ENCODE results near the gene ZDHHC13.

Gene ZDHHC13

DNA sequence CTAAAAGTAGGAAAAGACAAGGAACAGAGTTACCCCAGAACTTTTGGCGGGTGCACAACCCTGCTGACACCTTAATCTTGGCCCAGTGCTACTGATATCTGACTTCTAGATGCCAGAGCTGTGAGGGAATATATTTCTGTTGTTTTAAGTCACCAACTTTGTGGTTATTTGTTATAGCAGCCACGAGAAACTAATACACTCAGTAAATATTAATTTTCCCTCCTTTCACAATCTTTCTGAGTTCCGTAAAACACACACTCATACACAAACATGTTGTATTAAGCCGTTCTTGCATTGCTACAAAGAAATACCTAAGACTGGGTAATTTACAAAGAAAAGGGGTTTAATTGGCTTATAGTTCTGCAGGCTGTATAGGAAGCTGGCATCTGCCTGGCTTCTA, 16.1 kb upstream of the ZDHHC13 start:
- no peak overlapping the region for H3K4me3 ChIP-seq (ENCODE audit: extremely low read depth, insufficient read depth, low read length, poor library complexity, severe bottlenecking)
- H3K9me3 ChIP-seq (ENCODE audit: control insufficient read depth, low read length), result no peaks in the 10 kb centered on the region
- H3K36me3 ChIP-seq (ENCODE audit: control insufficient read depth, insufficient read depth, low read length), result no peaks in the 10 kb centered on the region
- no peak overlapping the region for H3K27ac ChIP-seq (ENCODE audit: low read depth, low read length, severe bottlenecking)
- 60 to 88% methylated on average over 1 of the region's 4 CpGs for WGBS, 2 experiments (ENCODE audit: insufficient coverage in 2 of 2)
- no peaks in the 10 kb centered on the region for H3K4me1 ChIP-seq (ENCODE audit: control insufficient read depth, insufficient read depth, low read length, poor library complexity, severe bottlenecking)

DNA sequence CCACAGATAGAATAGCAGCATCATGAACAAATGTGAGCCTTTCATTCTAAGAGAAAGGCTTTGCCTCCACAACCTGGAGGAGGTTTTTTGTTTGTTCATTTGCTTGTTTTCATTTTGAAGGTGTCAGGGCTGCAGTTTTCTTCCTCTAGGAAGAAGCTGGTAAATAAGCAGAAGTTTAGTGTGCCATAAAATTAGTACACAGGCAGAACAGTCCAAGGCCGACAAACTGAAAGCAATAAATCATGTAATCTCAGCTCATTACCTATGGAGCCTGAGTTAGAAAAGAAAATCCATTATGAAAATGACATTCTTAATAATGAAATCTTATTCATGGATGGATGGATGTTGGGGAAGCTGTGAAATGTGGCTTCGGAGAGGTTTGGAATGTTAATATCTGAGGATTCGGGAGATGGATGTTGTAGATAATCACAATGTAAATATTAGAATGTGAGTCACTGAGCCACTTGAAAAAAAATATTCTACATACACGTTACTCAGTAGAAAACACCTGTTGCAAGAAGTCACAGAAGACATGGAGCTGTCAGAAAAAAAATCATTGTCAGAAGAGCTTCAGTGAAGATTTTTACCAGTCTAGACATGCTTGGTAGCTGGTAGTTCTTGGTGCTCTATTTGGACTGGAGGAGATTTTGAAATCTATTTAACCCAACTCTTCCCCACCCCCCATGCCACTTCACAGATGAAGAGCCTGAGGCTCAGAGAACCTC, 15.0 kb upstream of the ZDHHC13 start:
- no peaks in the 10 kb centered on the region for H3K4me1 ChIP-seq (ENCODE audit: control insufficient read depth, insufficient read depth, low read length, poor library complexity, severe bottlenecking)
- H3K36me3 ChIP-seq (ENCODE audit: control insufficient read depth, insufficient read depth, low read length), result no peaks in the 10 kb centered on the region
- H3K9me3 ChIP-seq (ENCODE audit: control insufficient read depth, low read length), result no peaks in the 10 kb centered on the region
- no peak overlapping the region for H3K4me3 ChIP-seq (ENCODE audit: extremely low read depth, insufficient read depth, low read length, poor library complexity, severe bottlenecking)
- 100% methylated on average over 1 of the region's 4 CpGs; no CpG with 5 or more reads in 1 of the 2 experiments for WGBS, 2 experiments (ENCODE audit: insufficient coverage in 2 of 2)
- no peak overlapping the region for H3K27ac ChIP-seq (ENCODE audit: low read depth, low read length, severe bottlenecking)

DNA sequence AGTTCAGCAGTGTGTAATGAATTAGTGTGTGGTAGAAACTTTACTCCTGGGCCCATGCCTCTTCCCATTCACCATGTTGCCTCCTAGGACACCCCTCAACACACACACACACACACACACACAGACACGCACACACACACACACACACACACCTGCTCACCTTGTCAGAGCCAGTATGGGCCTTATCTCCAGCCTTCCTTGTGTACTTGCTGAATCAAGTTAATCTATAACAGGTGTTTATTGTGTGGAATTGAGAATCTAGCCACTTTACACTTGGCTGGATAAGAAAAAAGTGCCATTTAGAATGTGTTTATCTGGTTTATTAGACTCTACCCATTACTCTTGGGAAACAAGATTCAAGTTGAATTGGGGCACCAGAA, 14.5 kb upstream of the ZDHHC13 start:
- WGBS, 2 experiments (ENCODE audit: insufficient coverage in 2 of 2), result 60% methylated on average over 1 of the region's 1 CpG; no CpG with 5 or more reads in 1 of the 2 experiments
- no peak overlapping the region for H3K4me3 ChIP-seq (ENCODE audit: extremely low read depth, insufficient read depth, low read length, poor library complexity, severe bottlenecking)
- H3K4me1 ChIP-seq (ENCODE audit: control insufficient read depth, insufficient read depth, low read length, poor library complexity, severe bottlenecking), result no peaks in the 10 kb centered on the region
- no peak overlapping the region for H3K27ac ChIP-seq (ENCODE audit: low read depth, low read length, severe bottlenecking)
- no peaks in the 10 kb centered on the region for H3K36me3 ChIP-seq (ENCODE audit: control insufficient read depth, insufficient read depth, low read length)
- no peaks in the 10 kb centered on the region for H3K9me3 ChIP-seq (ENCODE audit: control insufficient read depth, low read length)

DNA sequence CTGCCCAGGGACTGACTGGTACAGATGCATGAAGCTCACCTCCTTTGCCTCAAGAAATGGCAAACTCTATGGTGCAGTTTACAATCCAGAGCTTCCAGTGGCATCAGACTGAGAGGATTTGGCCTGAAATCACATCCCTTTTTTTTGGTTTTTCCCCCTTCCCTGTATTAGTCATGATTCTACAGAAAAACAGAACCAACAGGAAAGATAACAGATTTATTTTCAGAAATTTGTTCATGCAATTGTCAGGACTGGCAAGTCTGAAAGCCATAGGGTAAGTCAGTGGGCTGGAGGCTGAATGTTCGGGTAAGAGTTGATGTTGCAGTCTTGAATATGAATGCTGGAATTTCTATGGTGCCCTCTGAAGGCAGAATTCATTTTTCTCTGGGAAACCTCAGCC, 12.0 kb upstream of the ZDHHC13 start:
- H3K36me3 ChIP-seq (ENCODE audit: control insufficient read depth, insufficient read depth, low read length), result no peaks in the 10 kb centered on the region
- no peaks in the 10 kb centered on the region for H3K9me3 ChIP-seq (ENCODE audit: control insufficient read depth, low read length)
- WGBS, 2 experiments (ENCODE audit: insufficient coverage in 2 of 2), result 73 to 100% methylated on average over 1 of the region's 1 CpG
- H3K4me3 ChIP-seq (ENCODE audit: extremely low read depth, insufficient read depth, low read length, poor library complexity, severe bottlenecking), result no peak overlapping the region
- no peak overlapping the region for H3K27ac ChIP-seq (ENCODE audit: low read depth, low read length, severe bottlenecking)
- no peaks in the 10 kb centered on the region for H3K4me1 ChIP-seq (ENCODE audit: control insufficient read depth, insufficient read depth, low read length, poor library complexity, severe bottlenecking)

DNA sequence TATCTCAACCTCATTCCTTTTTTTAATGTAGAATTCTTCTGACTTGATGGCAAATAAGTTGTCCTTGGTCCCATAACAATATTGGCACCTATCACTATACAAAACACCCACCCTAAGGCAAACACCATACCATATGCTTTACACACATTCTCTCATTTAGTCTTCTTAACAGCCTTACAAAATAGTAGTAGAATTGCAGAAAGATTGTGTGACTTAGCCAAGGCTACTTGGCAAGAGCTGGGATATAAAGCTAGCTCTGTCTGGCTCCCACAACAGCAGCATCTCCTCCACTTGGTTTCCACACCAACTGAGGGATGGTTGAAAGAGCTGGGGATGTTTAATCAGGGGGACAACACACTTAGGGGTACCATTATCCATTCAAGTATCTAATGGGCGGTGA, 9.8 kb upstream of the ZDHHC13 start:
- no peak overlapping the region for H3K27ac ChIP-seq (ENCODE audit: low read depth, low read length, severe bottlenecking)
- 89% methylated on average over 1 of the region's 1 CpG; no CpG with 5 or more reads in 1 of the 2 experiments for WGBS, 2 experiments (ENCODE audit: insufficient coverage in 2 of 2)
- no peaks in the 10 kb centered on the region for H3K4me1 ChIP-seq (ENCODE audit: control insufficient read depth, insufficient read depth, low read length, poor library complexity, severe bottlenecking)
- H3K9me3 ChIP-seq (ENCODE audit: control insufficient read depth, low read length), result no peaks in the 10 kb centered on the region
- H3K4me3 ChIP-seq (ENCODE audit: extremely low read depth, insufficient read depth, low read length, poor library complexity, severe bottlenecking), result no peak overlapping the region
- no peaks in the 10 kb centered on the region for H3K36me3 ChIP-seq (ENCODE audit: control insufficient read depth, insufficient read depth, low read length)

DNA sequence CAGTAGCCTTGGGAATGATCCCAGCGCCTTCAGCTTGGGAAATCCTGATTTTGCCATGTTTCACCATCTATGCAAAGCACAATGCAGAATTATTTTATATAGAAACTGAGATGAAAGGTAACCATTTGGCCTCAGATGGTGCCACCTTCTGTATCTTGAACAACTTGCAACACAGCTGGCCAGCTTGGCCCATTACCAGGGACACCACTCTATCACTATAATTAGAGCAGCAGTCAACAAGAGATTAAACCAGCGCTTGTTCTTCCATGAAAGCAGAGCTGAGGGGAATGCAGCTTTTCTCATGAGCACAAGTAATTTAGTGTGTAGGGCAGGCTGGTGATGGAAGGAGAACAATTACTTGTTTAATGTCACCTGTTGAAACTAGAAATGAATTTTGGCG, 6.7 kb upstream of the ZDHHC13 start:
- H3K4me1 ChIP-seq (ENCODE audit: control insufficient read depth, insufficient read depth, low read length, poor library complexity, severe bottlenecking), result no peaks in the 10 kb centered on the region
- H3K4me3 ChIP-seq (ENCODE audit: extremely low read depth, insufficient read depth, low read length, poor library complexity, severe bottlenecking), result no peak overlapping the region
- no peaks in the 10 kb centered on the region for H3K36me3 ChIP-seq (ENCODE audit: control insufficient read depth, insufficient read depth, low read length)
- no peaks in the 10 kb centered on the region for H3K9me3 ChIP-seq (ENCODE audit: control insufficient read depth, low read length)
- 100% methylated on average over 2 of the region's 3 CpGs; no CpG with 5 or more reads in 1 of the 2 experiments for WGBS, 2 experiments (ENCODE audit: insufficient coverage in 2 of 2)
- H3K27ac ChIP-seq (ENCODE audit: low read depth, low read length, severe bottlenecking), result no peak overlapping the region

DNA sequence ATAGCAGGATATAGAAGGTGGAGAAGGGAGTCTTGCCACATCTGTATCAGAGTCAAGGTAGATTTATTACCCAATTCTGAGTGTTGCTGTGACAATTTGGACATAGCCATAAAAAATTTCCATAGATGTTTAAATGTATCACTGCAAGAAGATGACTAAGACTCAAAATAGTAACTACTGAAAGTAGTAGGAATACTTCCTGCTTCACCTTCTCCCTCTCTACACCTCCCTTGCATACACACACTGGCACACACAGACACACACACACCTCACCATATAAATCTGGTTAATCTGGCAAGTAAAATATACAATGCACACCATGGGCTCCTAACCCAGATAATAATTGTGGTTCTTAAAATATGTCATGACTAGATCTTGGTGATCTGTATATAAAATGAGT, 5.2 kb upstream of the ZDHHC13 start:
- H3K4me1 ChIP-seq (ENCODE audit: control insufficient read depth, insufficient read depth, low read length, poor library complexity, severe bottlenecking), result no peaks in the 10 kb centered on the region
- H3K36me3 ChIP-seq (ENCODE audit: control insufficient read depth, insufficient read depth, low read length), result no peaks in the 10 kb centered on the region
- H3K4me3 ChIP-seq (ENCODE audit: extremely low read depth, insufficient read depth, low read length, poor library complexity, severe bottlenecking), result no peak overlapping the region
- no peak overlapping the region for H3K27ac ChIP-seq (ENCODE audit: low read depth, low read length, severe bottlenecking)
- no peaks in the 10 kb centered on the region for H3K9me3 ChIP-seq (ENCODE audit: control insufficient read depth, low read length)

DNA sequence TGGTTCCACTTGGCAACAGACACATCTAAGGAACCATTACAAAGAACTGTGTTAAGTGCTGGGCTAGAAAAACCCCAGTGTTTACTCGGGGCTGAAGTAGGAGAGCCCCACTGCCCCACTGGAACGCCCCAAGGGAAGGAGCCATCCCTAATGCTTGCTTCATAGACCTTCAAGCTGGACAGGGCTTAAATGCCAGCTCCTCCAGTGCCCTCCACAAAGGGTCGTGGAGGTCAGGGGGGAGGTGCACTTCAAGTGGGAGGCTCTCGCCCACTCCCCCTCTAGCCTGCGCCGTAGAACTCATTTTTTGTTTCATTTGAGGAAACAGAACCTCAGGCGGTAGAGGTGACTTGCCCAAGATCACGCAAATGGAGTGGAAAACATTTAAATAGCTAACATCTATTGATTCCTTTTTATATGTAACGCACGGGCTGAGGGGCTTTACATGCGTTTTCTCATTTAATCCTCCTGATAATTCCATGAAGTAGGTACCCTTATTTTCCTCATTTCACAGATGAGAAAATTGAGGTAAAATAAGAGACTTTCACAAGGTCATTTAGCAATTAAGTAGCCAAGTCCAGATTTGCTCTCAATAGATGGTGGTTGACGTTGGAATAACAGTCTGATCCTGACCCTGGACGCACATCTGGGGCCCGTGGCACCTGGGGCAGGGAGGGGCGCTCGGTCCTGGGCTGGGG, 545 bp upstream of the ZDHHC13 start:
- H3K27ac ChIP-seq (ENCODE audit: low read depth, low read length, severe bottlenecking), result no peak overlapping the region
- no peaks in the 10 kb centered on the region for H3K9me3 ChIP-seq (ENCODE audit: control insufficient read depth, low read length)
- H3K36me3 ChIP-seq (ENCODE audit: control insufficient read depth, insufficient read depth, low read length), result peaks cover 6% of the 10 kb centered on the region
- H3K4me3 ChIP-seq (ENCODE audit: extremely low read depth, insufficient read depth, low read length, poor library complexity, severe bottlenecking), result peak overlapping the region; percentile 69
- WGBS, 2 experiments (ENCODE audit: insufficient coverage in 2 of 2), result 33 to 50% methylated on average over 8 to 14 of the region's 16 CpGs
- H3K4me1 ChIP-seq (ENCODE audit: control insufficient read depth, insufficient read depth, low read length, poor library complexity, severe bottlenecking), result no peaks in the 10 kb centered on the region

DNA sequence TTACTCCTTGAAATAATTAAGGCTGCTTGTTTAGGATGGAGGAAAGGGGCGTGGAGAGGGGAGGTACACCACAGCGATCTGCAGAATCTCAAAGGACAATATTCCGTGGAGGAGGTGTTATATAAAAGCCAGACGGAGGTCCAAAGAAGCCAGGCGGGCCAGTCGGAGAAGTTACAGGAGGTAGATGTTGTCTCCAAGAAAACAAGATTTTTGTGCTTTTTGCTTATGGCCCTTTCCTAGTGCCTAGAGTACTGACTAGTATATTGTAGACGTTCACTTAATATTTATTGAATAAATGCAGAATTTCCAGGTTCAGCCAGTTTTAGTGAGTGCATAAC, 761 bp downstream of the ZDHHC13 start:
- Histone ChIP-seq H3K4me1 (ENCODE audit: control insufficient read depth, insufficient read depth, low read length, poor library complexity, severe bottlenecking) (no peaks in the 10 kb centered on the region), H3K9me3 (ENCODE audit: control insufficient read depth, low read length) (no peaks in the 10 kb centered on the region), H3K36me3 (ENCODE audit: control insufficient read depth, insufficient read depth, low read length) (peaks cover 6% of the 10 kb centered on the region), H3K4me3 (ENCODE audit: extremely low read depth, insufficient read depth, low read length, poor library complexity, severe bottlenecking) (peak overlapping the region; percentile 69), H3K27ac (ENCODE audit: low read depth, low read length, severe bottlenecking) (no peak overlapping the region)
- WGBS, 2 experiments (ENCODE audit: insufficient coverage in 2 of 2), result 3 to 14% methylated on average over 3 to 6 of the region's 7 CpGs

DNA sequence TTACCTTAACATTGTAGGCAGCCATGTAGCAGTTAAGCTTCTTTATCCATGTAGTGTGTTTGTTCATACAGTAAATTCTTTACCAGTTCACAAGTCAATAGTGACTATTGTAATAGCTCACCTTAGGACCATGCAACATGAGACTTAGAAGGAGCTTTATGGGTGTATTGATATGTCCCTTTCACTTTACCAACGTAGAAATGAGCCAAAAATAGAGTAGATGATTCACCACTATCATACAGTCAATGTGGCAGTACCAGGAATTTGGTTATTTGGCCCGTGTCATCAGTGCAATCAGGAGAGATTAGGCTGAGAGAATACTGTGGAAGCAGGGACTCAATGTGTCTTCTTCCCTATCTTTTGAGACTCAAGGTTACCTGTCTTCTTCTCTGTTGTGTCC, 4.7 kb downstream of the ZDHHC13 start:
- Histone ChIP-seq H3K27ac (ENCODE audit: low read depth, low read length, severe bottlenecking) (no peak overlapping the region), H3K4me1 (ENCODE audit: control insufficient read depth, insufficient read depth, low read length, poor library complexity, severe bottlenecking) (no peaks in the 10 kb centered on the region), H3K36me3 (ENCODE audit: control insufficient read depth, insufficient read depth, low read length) (peaks cover 12% of the 10 kb centered on the region), H3K9me3 (ENCODE audit: control insufficient read depth, low read length) (no peaks in the 10 kb centered on the region), H3K4me3 (ENCODE audit: extremely low read depth, insufficient read depth, low read length, poor library complexity, severe bottlenecking) (no peak overlapping the region)
- 83 to 86% methylated on average over 1 of the region's 2 CpGs for WGBS, 2 experiments (ENCODE audit: insufficient coverage in 2 of 2)

DNA sequence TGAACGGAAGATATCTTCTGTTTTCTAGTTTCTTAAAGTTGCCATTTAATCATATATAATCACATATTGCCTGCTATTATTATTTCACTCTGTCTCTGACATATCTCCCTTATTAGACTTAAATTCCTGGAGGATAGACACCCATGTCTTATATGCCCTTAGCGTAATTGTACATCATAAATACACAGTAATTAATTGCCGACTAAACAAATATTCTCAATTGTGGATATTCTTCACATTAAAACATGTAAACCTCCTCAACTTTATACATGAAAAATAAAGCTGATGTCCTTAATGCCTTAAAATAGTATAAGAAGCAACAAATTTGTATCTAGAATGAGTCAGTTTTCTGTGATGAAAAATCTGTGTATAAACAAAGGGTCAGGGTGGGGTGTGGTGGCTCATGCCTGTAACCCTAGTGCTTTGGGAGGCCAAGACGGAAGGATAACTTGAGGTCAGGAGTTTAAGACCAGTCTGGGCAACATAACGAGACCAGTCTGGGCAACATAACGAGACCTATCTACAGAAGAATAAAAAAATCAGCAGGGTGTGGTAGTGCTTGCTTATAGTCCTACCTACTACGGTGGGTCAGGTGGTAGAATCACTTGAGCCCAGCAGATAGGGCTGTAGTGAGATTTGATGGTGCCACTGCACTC, 6.1 kb downstream of the ZDHHC13 start:
- Histone ChIP-seq H3K9me3 (ENCODE audit: control insufficient read depth, low read length) (no peaks in the 10 kb centered on the region), H3K36me3 (ENCODE audit: control insufficient read depth, insufficient read depth, low read length) (peaks cover 12% of the 10 kb centered on the region), H3K27ac (ENCODE audit: low read depth, low read length, severe bottlenecking) (no peak overlapping the region), H3K4me1 (ENCODE audit: control insufficient read depth, insufficient read depth, low read length, poor library complexity, severe bottlenecking) (no peaks in the 10 kb centered on the region), H3K4me3 (ENCODE audit: extremely low read depth, insufficient read depth, low read length, poor library complexity, severe bottlenecking) (no peak overlapping the region)
- WGBS, 2 experiments (ENCODE audit: insufficient coverage in 2 of 2), result 92% methylated on average over 2 to 4 of the region's 7 CpGs
